ENCODE data around the gene CAB39L.

CAB39L gene

DNA sequence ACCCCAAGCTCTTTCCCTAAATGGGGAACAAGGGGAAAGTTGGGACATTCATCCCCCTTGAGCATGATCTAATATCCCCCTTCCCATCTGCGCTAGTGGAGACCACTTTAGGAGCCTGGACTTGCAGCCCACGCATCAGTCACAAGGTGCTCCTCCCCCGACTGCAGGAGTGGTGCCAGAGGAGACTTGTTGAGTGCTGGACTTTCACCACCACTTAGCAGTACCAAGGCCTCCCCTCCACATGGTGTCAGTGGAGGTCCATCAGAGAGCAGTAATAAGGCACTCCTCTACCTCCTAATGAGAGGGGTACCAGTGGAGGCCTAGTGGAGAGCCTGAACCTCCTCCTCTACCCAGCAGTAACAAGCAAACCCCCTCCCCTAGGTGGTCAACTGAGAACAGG is 22.5 kb downstream of the CAB39L start:
- Histone ChIP-seq H3K4me3 (ENCODE audit: low read length in 2 of 2) (no peak overlapping the region), H3K27me3 (ENCODE audit: control insufficient read depth in 2 of 2, insufficient read depth in 2 of 2, low read length in 2 of 2) (no peaks in the 10 kb centered on the region), H3K27ac (ENCODE audit: low read depth in 2 of 2, low read length in 2 of 2) (no peak overlapping the region), H3K4me1 (ENCODE audit: control insufficient read depth in 2 of 2, insufficient read depth in 2 of 2, low read length in 2 of 2) (no peaks in the 10 kb centered on the region), H3K9me3 (ENCODE audit: control insufficient read depth in 2 of 2, low read length in 2 of 2) (no peaks in the 10 kb centered on the region), H3K36me3 (ENCODE audit: control insufficient read depth in 2 of 2, insufficient read depth in 2 of 2, low read length in 2 of 2) (no peaks in the 10 kb centered on the region), H3K9ac (ENCODE audit: low read depth in 1 of 2, low read length in 2 of 2) (no peak overlapping the region)

DNA sequence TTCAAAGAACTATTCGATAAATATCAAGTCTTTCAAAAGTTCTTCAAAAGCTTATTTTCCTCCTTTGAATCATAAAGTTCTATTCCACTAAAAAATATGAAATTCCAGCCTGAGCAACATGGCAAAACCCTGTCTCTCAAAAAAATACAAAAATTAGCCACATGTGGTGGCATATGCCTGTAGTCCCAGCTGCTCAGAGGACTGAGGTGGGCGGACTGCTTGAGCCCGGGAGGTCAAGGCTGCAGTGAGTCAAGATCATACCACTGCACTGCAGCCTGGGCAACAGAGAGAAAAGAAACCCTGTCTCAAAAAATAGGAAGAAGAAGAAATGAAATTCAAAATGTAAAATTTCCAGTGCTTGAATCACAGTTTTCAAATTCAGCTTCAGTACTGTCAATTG is 24.6 kb downstream of the CAB39L start:
- Histone ChIP-seq H3K27ac (ENCODE audit: low read depth in 2 of 2, low read length in 2 of 2) (no peak overlapping the region), H3K27me3 (ENCODE audit: control insufficient read depth in 2 of 2, insufficient read depth in 2 of 2, low read length in 2 of 2) (no peaks in the 10 kb centered on the region), H3K4me3 (ENCODE audit: low read length in 2 of 2) (no peak overlapping the region), H3K36me3 (ENCODE audit: control insufficient read depth in 2 of 2, insufficient read depth in 2 of 2, low read length in 2 of 2) (no peaks in the 10 kb centered on the region), H3K9me3 (ENCODE audit: control insufficient read depth in 2 of 2, low read length in 2 of 2) (no peaks in the 10 kb centered on the region), H3K9ac (ENCODE audit: low read depth in 1 of 2, low read length in 2 of 2) (no peak overlapping the region), H3K4me1 (ENCODE audit: control insufficient read depth in 2 of 2, insufficient read depth in 2 of 2, low read length in 2 of 2) (no peaks in the 10 kb centered on the region)

DNA sequence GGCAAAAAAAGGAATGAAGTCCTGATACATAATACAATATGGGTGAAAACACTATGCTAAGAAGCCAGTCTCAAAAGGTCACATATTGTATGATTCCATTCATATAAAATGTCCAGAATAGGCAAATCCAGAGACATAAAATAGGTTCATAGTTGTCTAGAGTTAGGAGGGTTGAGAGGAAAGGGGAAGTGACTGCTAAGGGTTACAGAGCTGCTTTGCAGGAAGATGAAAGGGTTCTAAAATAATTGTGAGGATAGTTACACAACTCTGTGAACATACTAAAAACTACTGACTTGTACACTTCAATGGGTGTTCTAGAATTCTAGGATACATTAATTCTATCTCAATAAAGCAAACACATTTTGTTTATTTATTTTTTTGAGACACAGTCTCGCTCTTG is 25.7 kb downstream of the CAB39L start:
- H3K9ac ChIP-seq (ENCODE audit: low read depth in 1 of 2, low read length in 2 of 2): no peak overlapping the region
- no peaks in the 10 kb centered on the region for H3K9me3 ChIP-seq (ENCODE audit: control insufficient read depth in 2 of 2, low read length in 2 of 2)
- no peak overlapping the region for H3K27ac ChIP-seq (ENCODE audit: low read depth in 2 of 2, low read length in 2 of 2)
- no peaks in the 10 kb centered on the region for H3K4me1 ChIP-seq (ENCODE audit: control insufficient read depth in 2 of 2, insufficient read depth in 2 of 2, low read length in 2 of 2)
- no peak overlapping the region for H3K4me3 ChIP-seq (ENCODE audit: low read length in 2 of 2)
- H3K36me3 ChIP-seq (ENCODE audit: control insufficient read depth in 2 of 2, insufficient read depth in 2 of 2, low read length in 2 of 2): no peaks in the 10 kb centered on the region
- H3K27me3 ChIP-seq (ENCODE audit: control insufficient read depth in 2 of 2, insufficient read depth in 2 of 2, low read length in 2 of 2): no peaks in the 10 kb centered on the region

DNA sequence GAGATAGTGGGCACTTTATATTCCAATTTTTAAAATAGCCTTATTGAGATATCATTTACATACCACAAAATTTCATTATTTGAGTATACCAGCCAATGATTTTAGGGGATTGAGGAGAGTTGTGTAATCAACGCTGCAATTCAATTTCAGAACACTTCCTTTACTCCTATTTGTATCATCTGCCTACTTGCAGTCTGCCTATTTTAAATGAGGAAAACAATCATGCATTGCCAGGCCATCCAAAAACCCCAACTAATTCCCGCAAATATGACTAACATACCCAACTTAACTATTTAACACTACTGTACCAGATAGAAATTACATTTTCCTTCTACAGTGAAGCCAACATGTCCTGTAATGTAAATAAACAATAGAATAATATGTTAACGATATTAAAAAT is 26.7 kb downstream of the CAB39L start:
- Histone ChIP-seq H3K27me3 (ENCODE audit: control insufficient read depth in 2 of 2, insufficient read depth in 2 of 2, low read length in 2 of 2) (no peaks in the 10 kb centered on the region), H3K36me3 (ENCODE audit: control insufficient read depth in 2 of 2, insufficient read depth in 2 of 2, low read length in 2 of 2) (no peaks in the 10 kb centered on the region), H3K9ac (ENCODE audit: low read depth in 1 of 2, low read length in 2 of 2) (no peak overlapping the region), H3K4me1 (ENCODE audit: control insufficient read depth in 2 of 2, insufficient read depth in 2 of 2, low read length in 2 of 2) (no peaks in the 10 kb centered on the region), H3K9me3 (ENCODE audit: control insufficient read depth in 2 of 2, low read length in 2 of 2) (no peaks in the 10 kb centered on the region), H3K4me3 (ENCODE audit: low read length in 2 of 2) (no peak overlapping the region), H3K27ac (ENCODE audit: low read depth in 2 of 2, low read length in 2 of 2) (no peak overlapping the region)

DNA sequence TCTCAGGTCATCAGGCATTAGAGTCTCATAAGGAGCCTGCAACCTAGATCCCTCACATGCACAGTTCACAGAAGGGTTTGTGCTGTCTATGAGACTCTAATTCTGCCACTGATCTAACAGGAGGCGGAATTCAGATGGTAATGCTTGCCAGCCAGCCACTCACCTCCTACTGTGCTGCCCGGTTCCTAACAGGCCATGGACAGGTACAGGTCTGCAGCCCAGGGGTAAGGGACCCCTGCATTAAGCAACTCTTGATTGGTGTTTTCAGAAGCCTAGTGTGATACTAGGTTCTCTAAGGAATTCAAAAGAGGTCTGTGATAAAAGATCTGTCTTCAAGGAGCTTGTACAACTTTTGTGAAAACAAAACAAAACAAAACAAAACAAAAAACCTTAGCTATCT is 31.1 kb downstream of the CAB39L start:
- Histone ChIP-seq H3K27ac (ENCODE audit: low read depth in 2 of 2, low read length in 2 of 2) (no peak overlapping the region), H3K36me3 (ENCODE audit: control insufficient read depth in 2 of 2, insufficient read depth in 2 of 2, low read length in 2 of 2) (no peaks in the 10 kb centered on the region), H3K4me1 (ENCODE audit: control insufficient read depth in 2 of 2, insufficient read depth in 2 of 2, low read length in 2 of 2) (no peaks in the 10 kb centered on the region), H3K4me3 (ENCODE audit: low read length in 2 of 2) (no peak overlapping the region), H3K9ac (ENCODE audit: low read depth in 1 of 2, low read length in 2 of 2) (no peak overlapping the region), H3K9me3 (ENCODE audit: control insufficient read depth in 2 of 2, low read length in 2 of 2) (no peaks in the 10 kb centered on the region), H3K27me3 (ENCODE audit: control insufficient read depth in 2 of 2, insufficient read depth in 2 of 2, low read length in 2 of 2) (no peaks in the 10 kb centered on the region)

DNA sequence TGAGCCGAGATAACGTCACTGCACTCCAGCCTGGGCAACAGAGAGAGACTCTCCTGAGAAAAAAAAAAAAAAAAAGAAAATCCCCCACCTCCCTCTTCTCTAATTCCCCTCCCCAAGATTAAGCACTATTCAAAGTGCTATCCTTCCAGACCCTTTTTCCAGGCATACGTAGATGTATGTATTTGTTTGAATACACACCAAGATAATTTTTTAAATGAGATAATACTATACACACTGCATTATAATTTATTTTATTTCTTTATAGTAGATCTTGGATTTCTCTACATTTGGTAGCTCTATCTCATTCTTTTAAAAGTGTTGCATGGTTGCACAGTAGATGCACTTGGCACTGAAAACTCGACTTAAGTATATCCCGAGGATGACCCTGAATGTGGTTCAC is 32.5 kb downstream of the CAB39L start:
- Histone ChIP-seq H3K27me3 (ENCODE audit: control insufficient read depth in 2 of 2, insufficient read depth in 2 of 2, low read length in 2 of 2) (no peaks in the 10 kb centered on the region), H3K4me3 (ENCODE audit: low read length in 2 of 2) (no peak overlapping the region), H3K9ac (ENCODE audit: low read depth in 1 of 2, low read length in 2 of 2) (no peak overlapping the region), H3K36me3 (ENCODE audit: control insufficient read depth in 2 of 2, insufficient read depth in 2 of 2, low read length in 2 of 2) (no peaks in the 10 kb centered on the region), H3K27ac (ENCODE audit: low read depth in 2 of 2, low read length in 2 of 2) (no peak overlapping the region), H3K9me3 (ENCODE audit: control insufficient read depth in 2 of 2, low read length in 2 of 2) (no peaks in the 10 kb centered on the region), H3K4me1 (ENCODE audit: control insufficient read depth in 2 of 2, insufficient read depth in 2 of 2, low read length in 2 of 2) (no peaks in the 10 kb centered on the region)

DNA sequence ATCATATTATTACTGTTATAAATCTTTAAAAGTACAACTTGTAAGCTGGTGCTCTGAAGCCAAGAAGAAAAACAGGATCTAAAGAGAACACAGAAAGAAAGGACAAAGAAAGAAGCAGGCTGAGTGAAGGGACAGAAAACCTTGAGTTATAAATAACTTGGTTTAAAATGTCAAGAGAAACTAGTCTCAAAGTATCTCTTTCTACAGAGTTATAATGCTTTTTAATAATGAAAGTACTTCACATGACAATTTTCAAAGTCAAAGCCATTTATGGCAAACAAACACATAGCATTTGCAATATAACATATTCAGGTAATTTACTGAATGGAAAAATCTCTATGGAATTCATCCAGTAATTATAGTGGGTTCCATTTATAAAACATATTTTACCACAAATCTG is 33.4 kb downstream of the CAB39L start:
- H3K4me3 ChIP-seq (ENCODE audit: low read length in 2 of 2): no peak overlapping the region
- H3K9ac ChIP-seq (ENCODE audit: low read depth in 1 of 2, low read length in 2 of 2): no peak overlapping the region
- H3K27me3 ChIP-seq (ENCODE audit: control insufficient read depth in 2 of 2, insufficient read depth in 2 of 2, low read length in 2 of 2): no peaks in the 10 kb centered on the region
- H3K4me1 ChIP-seq (ENCODE audit: control insufficient read depth in 2 of 2, insufficient read depth in 2 of 2, low read length in 2 of 2): no peaks in the 10 kb centered on the region
- H3K36me3 ChIP-seq (ENCODE audit: control insufficient read depth in 2 of 2, insufficient read depth in 2 of 2, low read length in 2 of 2): no peaks in the 10 kb centered on the region
- no peaks in the 10 kb centered on the region for H3K9me3 ChIP-seq (ENCODE audit: control insufficient read depth in 2 of 2, low read length in 2 of 2)
- no peak overlapping the region for H3K27ac ChIP-seq (ENCODE audit: low read depth in 2 of 2, low read length in 2 of 2)

DNA sequence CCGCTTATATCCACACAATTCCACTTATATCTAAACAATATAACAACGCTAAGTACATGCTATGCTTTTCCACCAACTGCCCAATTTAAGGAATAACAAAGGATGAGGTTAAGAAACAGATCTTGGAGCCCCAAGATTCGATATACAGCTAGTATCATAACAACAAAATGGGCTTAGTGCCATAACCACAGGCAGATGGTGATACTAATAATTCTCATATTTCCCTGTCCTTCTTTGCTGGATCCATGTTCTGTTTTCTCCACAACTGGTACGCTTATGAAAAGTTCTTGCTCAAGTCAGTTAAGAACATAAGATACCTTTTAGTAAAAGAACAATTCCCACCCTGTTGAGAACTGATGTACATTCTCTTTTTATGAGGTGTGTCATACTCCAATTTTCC is 33.9 kb downstream of the CAB39L start:
- Histone ChIP-seq H3K9ac (ENCODE audit: low read depth in 1 of 2, low read length in 2 of 2) (no peak overlapping the region), H3K36me3 (ENCODE audit: control insufficient read depth in 2 of 2, insufficient read depth in 2 of 2, low read length in 2 of 2) (no peaks in the 10 kb centered on the region), H3K9me3 (ENCODE audit: control insufficient read depth in 2 of 2, low read length in 2 of 2) (no peaks in the 10 kb centered on the region), H3K27ac (ENCODE audit: low read depth in 2 of 2, low read length in 2 of 2) (no peak overlapping the region), H3K4me3 (ENCODE audit: low read length in 2 of 2) (no peak overlapping the region), H3K4me1 (ENCODE audit: control insufficient read depth in 2 of 2, insufficient read depth in 2 of 2, low read length in 2 of 2) (no peaks in the 10 kb centered on the region), H3K27me3 (ENCODE audit: control insufficient read depth in 2 of 2, insufficient read depth in 2 of 2, low read length in 2 of 2) (no peaks in the 10 kb centered on the region)

DNA sequence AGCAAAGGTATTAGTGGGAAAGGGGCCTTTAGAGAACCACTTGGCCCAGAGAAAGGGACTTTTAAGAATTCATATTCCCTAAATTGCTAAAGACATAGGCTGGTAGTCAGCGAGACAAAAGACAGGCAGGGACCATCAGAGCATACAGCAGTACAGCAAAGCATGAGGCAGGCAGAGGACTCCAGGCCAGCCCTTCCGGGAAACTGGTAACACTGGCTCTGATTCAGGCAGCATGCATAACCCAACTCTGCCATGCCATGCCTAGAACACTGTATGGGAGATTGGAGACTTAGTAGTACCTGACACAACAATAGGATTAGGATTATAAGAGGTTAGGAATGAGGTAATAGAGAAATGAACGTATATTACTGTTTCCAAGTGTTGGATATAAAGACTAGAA is 34.9 kb downstream of the CAB39L start:
- no peaks in the 10 kb centered on the region for H3K9me3 ChIP-seq (ENCODE audit: control insufficient read depth in 2 of 2, low read length in 2 of 2)
- no peaks in the 10 kb centered on the region for H3K36me3 ChIP-seq (ENCODE audit: control insufficient read depth in 2 of 2, insufficient read depth in 2 of 2, low read length in 2 of 2)
- H3K9ac ChIP-seq (ENCODE audit: low read depth in 1 of 2, low read length in 2 of 2): no peak overlapping the region
- no peak overlapping the region for H3K4me3 ChIP-seq (ENCODE audit: low read length in 2 of 2)
- no peaks in the 10 kb centered on the region for H3K4me1 ChIP-seq (ENCODE audit: control insufficient read depth in 2 of 2, insufficient read depth in 2 of 2, low read length in 2 of 2)
- H3K27me3 ChIP-seq (ENCODE audit: control insufficient read depth in 2 of 2, insufficient read depth in 2 of 2, low read length in 2 of 2): no peaks in the 10 kb centered on the region
- H3K27ac ChIP-seq (ENCODE audit: low read depth in 2 of 2, low read length in 2 of 2): no peak overlapping the region

DNA sequence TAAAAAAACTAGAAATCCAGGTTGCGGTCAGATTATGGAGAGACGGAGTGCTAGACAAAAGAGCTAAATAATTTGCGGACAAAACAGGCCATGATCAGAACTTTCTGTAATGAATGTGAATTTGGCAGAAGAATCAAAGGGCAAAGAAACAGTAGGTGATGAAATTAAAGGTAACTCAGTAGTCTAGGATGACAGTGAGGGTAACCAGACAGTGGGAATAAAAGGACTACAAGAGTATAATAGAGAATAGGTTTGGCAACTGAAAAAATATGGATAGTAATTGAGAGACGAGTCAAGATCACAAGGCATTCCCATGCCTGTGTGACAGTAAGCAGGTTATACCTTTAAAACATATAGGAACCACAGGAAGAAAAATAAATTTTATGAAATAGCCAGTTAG is 35.9 kb downstream of the CAB39L start:
- H3K4me1 ChIP-seq (ENCODE audit: control insufficient read depth in 2 of 2, insufficient read depth in 2 of 2, low read length in 2 of 2): no peaks in the 10 kb centered on the region
- H3K9me3 ChIP-seq (ENCODE audit: control insufficient read depth in 2 of 2, low read length in 2 of 2): no peaks in the 10 kb centered on the region
- H3K27ac ChIP-seq (ENCODE audit: low read depth in 2 of 2, low read length in 2 of 2): no peak overlapping the region
- no peak overlapping the region for H3K4me3 ChIP-seq (ENCODE audit: low read length in 2 of 2)
- no peak overlapping the region for H3K9ac ChIP-seq (ENCODE audit: low read depth in 1 of 2, low read length in 2 of 2)
- no peaks in the 10 kb centered on the region for H3K36me3 ChIP-seq (ENCODE audit: control insufficient read depth in 2 of 2, insufficient read depth in 2 of 2, low read length in 2 of 2)
- no peaks in the 10 kb centered on the region for H3K27me3 ChIP-seq (ENCODE audit: control insufficient read depth in 2 of 2, insufficient read depth in 2 of 2, low read length in 2 of 2)

DNA sequence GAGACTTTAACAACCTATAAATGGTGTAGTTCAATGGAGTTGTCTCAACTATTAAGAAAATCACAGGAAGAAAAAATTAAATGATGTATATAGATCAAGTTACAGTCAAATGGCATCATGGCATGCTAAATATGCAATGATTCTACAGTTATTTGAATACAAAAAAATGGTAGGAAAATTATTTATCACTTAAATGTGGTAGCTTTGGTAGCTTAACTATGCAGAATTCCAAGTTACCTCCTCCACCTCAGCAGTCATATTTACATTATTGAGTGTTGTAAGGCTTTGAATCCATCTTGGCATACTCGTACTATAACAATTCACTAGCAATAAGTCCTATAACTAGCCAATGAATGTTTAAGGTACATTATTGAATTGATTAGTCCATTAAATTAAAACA is 36.8 kb downstream of the CAB39L start:
- H3K9me3 ChIP-seq (ENCODE audit: control insufficient read depth in 2 of 2, low read length in 2 of 2): no peaks in the 10 kb centered on the region
- no peaks in the 10 kb centered on the region for H3K36me3 ChIP-seq (ENCODE audit: control insufficient read depth in 2 of 2, insufficient read depth in 2 of 2, low read length in 2 of 2)
- H3K27ac ChIP-seq (ENCODE audit: low read depth in 2 of 2, low read length in 2 of 2): no peak overlapping the region
- no peaks in the 10 kb centered on the region for H3K4me1 ChIP-seq (ENCODE audit: control insufficient read depth in 2 of 2, insufficient read depth in 2 of 2, low read length in 2 of 2)
- no peaks in the 10 kb centered on the region for H3K27me3 ChIP-seq (ENCODE audit: control insufficient read depth in 2 of 2, insufficient read depth in 2 of 2, low read length in 2 of 2)
- H3K9ac ChIP-seq (ENCODE audit: low read depth in 1 of 2, low read length in 2 of 2): no peak overlapping the region
- H3K4me3 ChIP-seq (ENCODE audit: low read length in 2 of 2): no peak overlapping the region

Measured in mucosa of rectum (tissue), 2 donors.